Measurements from ENCODE around the gene RIOX2.

RIOX2 gene

GRCh38 chr3:97928986-97929385 is 43.2 kb downstream of the RIOX2 start:
- no peaks in the 10 kb centered on the region for H3K9me3 ChIP-seq (ENCODE audit: severe bottlenecking)

DNA sequence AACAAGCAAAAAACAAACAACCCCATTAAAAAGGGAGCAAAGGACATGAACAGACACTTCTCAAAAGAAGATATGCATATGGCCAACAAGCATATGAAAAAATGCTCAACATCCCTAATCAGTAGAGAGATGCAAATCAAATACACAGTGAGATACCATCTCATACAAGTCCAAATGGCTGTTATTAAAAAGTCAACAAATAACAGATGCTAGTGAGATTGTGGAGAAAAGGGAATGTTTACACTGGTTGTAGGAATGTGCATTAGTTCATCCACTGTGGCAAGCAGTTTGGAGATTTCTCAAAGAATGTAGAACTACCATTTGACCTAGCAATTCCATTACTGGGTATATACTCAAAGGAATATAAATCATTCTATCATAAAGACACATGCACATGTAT is 44.5 kb downstream of the RIOX2 start:
- TF ChIP-seq CTCF (IDR thresholded peaks at IDR 0.05; ENCODE audit: poor library complexity, severe bottlenecking) = no peak
- DNase-seq (ENCODE audit: low spot score) (no peak), ATAC-seq (ENCODE audit: low read depth) (no peak)
- Histone ChIP-seq H3K9me3 (ENCODE audit: severe bottlenecking) (no peaks in the 10 kb centered on the region), H3K4me1 (ENCODE audit: insufficient read depth, poor library complexity, severe bottlenecking) (no peaks in the 10 kb centered on the region), H3K4me3 (ENCODE audit: severe bottlenecking) (no peak overlapping the region), H3K36me3 (ENCODE audit: low read depth) (0 out of 2 replicates have a peak, but pooled peaks cover 3% of the 10 kb centered on the region), H3K27ac (ENCODE audit: poor library complexity, severe bottlenecking) (no peak overlapping the region), H3K27me3 (ENCODE audit: insufficient read depth, poor library complexity, severe bottlenecking) (no peaks in the 10 kb centered on the region)

More at GRCh38 chr3:97928986-97929385, 43.2 kb downstream of the RIOX2 start:
- H3K27ac ChIP-seq (ENCODE audit: poor library complexity, severe bottlenecking) = no peak overlapping the region
- ATAC-seq (ENCODE audit: low read depth) (no peak), DNase-seq (ENCODE audit: low spot score) (no peak)
- H3K4me1 ChIP-seq (ENCODE audit: insufficient read depth, poor library complexity, severe bottlenecking) = no peaks in the 10 kb centered on the region
- H3K27me3 ChIP-seq (ENCODE audit: insufficient read depth, poor library complexity, severe bottlenecking) = no peaks in the 10 kb centered on the region
- H3K36me3 ChIP-seq (ENCODE audit: low read depth) = peaks cover 7% of the 10 kb centered on the region; the same call in 1 of the 2 replicates
- no peak overlapping the region for H3K4me3 ChIP-seq (ENCODE audit: severe bottlenecking)
- TF ChIP-seq CTCF (IDR thresholded peaks at IDR 0.05; ENCODE audit: poor library complexity, severe bottlenecking) = no peak

DNA sequence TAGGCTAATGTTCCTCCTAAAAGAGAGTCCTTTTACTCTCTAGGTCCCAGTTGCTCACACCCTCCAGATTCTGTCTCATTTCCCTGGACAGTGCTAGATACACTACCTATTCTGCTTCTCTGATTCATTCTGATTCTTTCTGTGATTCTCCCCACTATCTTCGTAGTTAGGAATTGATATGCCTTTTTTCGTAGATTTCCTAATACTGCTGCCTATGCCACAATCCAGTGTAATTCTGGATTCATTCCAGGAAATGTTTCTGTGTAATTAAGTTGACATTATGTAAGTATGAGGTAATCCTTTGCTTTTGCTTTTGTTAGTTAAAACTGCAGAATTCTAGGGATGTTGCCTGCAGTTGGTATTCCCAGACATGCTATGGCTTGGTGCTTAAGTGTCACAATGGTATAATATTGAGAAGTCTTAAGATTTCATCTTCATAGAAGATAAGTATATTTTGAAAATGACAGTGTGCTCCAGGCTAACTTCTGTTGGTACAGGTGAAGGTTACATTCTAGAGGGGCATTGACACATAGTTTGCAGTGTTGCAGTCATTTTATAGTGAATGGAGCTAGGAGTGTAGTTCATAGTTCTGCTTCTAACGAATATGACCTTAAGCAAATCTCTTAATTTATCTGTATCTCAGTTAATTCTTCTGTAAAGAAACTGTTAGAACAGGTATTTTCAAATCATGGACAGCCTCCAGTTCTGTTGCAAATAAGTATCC is 54.3 kb downstream of the RIOX2 start:
- Histone ChIP-seq H3K4me3 (ENCODE audit: severe bottlenecking) (no peak overlapping the region), H3K36me3 (ENCODE audit: low read depth) (peaks cover 9% of the 10 kb centered on the region), H3K4me1 (ENCODE audit: insufficient read depth, poor library complexity, severe bottlenecking) (peaks cover 25% of the 10 kb centered on the region), H3K27me3 (ENCODE audit: insufficient read depth, poor library complexity, severe bottlenecking) (no peaks in the 10 kb centered on the region), H3K27ac (ENCODE audit: poor library complexity, severe bottlenecking) (peak overlapping the region; percentile 24), H3K9me3 (ENCODE audit: severe bottlenecking) (no peaks in the 10 kb centered on the region)
- ATAC-seq (ENCODE audit: low read depth) = peak; percentile 79
- TF ChIP-seq CTCF (IDR thresholded peaks at IDR 0.05; ENCODE audit: poor library complexity, severe bottlenecking) = no peak
- no peak for DNase-seq (ENCODE audit: low spot score)

GRCh38 chr3:97916576-97916975 is 55.7 kb downstream of the RIOX2 start:
- Histone ChIP-seq H3K27me3 (ENCODE audit: insufficient read depth, poor library complexity, severe bottlenecking) (no peaks in the 10 kb centered on the region), H3K27ac (ENCODE audit: poor library complexity, severe bottlenecking) (no peak overlapping the region), H3K4me3 (ENCODE audit: severe bottlenecking) (no peak overlapping the region), H3K4me1 (ENCODE audit: insufficient read depth, poor library complexity, severe bottlenecking) (peaks cover 25% of the 10 kb centered on the region), H3K36me3 (ENCODE audit: low read depth) (peaks cover 9% of the 10 kb centered on the region; the same call in 1 of the 2 replicates), H3K9me3 (ENCODE audit: severe bottlenecking) (no peaks in the 10 kb centered on the region)
- no peak for DNase-seq (ENCODE audit: low spot score)
- TF ChIP-seq CTCF (IDR thresholded peaks at IDR 0.05; ENCODE audit: poor library complexity, severe bottlenecking) = no peak
- ATAC-seq (ENCODE audit: low read depth) = no peak

GRCh38 chr3:97914388-97914787 is 57.8 kb downstream of the RIOX2 start:
- no peak overlapping the region for H3K4me3 ChIP-seq (ENCODE audit: severe bottlenecking)
- H3K36me3 ChIP-seq (ENCODE audit: low read depth) = peaks cover 9% of the 10 kb centered on the region; the same call in 1 of the 2 replicates
- H3K27me3 ChIP-seq (ENCODE audit: insufficient read depth, poor library complexity, severe bottlenecking) = no peaks in the 10 kb centered on the region
- peaks cover 27% of the 10 kb centered on the region for H3K4me1 ChIP-seq (ENCODE audit: insufficient read depth, poor library complexity, severe bottlenecking)
- no peaks in the 10 kb centered on the region for H3K9me3 ChIP-seq (ENCODE audit: severe bottlenecking)
- peak overlapping the region; percentile 15 for H3K27ac ChIP-seq (ENCODE audit: poor library complexity, severe bottlenecking)
- TF ChIP-seq CTCF (IDR thresholded peaks at IDR 0.05; ENCODE audit: poor library complexity, severe bottlenecking) = no peak
- peak; percentile 91 for ATAC-seq (ENCODE audit: low read depth)
- DNase-seq (ENCODE audit: low spot score) = peak; percentile 47
